Measurements from ENCODE around the gene SLC24A3. TPM values are rescaled to one million over a fixed set of nuclear protein-coding genes. Genes with fewer than 3 reads are reported as not detected.

Gene SLC24A3
- total RNA-seq, 1 experiment from 2014 or later: not detected

DNA sequence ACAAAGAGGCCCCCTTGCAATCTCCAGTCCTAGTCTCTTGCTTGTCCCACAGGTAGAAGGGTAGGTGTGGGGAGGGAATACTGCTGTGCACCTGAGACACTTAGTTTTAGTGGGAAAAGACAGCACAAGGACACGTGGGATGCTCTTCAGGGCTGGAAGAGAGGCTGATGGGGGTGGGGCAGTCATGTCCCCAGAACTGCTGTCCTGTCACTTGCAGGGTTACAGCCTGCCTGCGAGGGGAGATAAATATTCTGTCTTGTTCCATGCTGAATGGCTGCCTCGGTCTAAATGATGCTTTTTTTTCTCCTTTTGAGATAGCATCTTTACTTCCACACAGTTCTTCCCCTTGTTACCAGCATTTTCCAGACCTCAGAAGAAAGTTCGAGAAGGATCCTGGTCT is 106.2 kb downstream of the SLC24A3 start:
- ChIA-PET POLR2A (no interaction called here), CTCF (no interaction called here)
- Histone ChIP-seq H3K27ac (ENCODE audit: low read length) (no peak overlapping the region), H3K4me3 (ENCODE audit: low read depth in 2 of 2, low read length in 2 of 2) (no peak overlapping the region), H3K9me3 (ENCODE audit: control insufficient read depth, insufficient read depth, low read depth, low read length) (no peaks in the 10 kb centered on the region), H3K27me3 (ENCODE audit: control insufficient read depth, insufficient read depth, low read length) (no peaks in the 10 kb centered on the region; the same call in 1 of the 2 replicates), H3K4me1 (ENCODE audit: control insufficient read depth, insufficient read depth, low read length) (no peaks in the 10 kb centered on the region), H3K36me3 (ENCODE audit: control insufficient read depth, insufficient read depth, low read length) (no peaks in the 10 kb centered on the region)
- ATAC-seq (no peak), DNase-seq (ENCODE audit: low read depth, low spot score) (no peak)
- intact Hi-C loops (cut with micrococcal nuclease; ENCODE audit: unreplicated experiment): no loop called here
- in situ Hi-C loops (cut with HindIII; ENCODE audit: low pct_unique_long_range_greater_than_20kb, low sequenced_read_pairs): no loop called here
- TF ChIP-seq POLR2AphosphoS5 (IDR thresholded peaks at IDR 0.05; ENCODE audit: low read depth, low read length) (no peak), SIN3A (IDR thresholded peaks at IDR 0.05; ENCODE audit: borderline replicate concordance, insufficient read depth, low read depth, low read length) (no peak), TCF7L2 (IDR thresholded peaks at IDR 0.05; ENCODE audit: low read depth, low read length) (no peak)
- TF ChIP-seq, protein P1, sequence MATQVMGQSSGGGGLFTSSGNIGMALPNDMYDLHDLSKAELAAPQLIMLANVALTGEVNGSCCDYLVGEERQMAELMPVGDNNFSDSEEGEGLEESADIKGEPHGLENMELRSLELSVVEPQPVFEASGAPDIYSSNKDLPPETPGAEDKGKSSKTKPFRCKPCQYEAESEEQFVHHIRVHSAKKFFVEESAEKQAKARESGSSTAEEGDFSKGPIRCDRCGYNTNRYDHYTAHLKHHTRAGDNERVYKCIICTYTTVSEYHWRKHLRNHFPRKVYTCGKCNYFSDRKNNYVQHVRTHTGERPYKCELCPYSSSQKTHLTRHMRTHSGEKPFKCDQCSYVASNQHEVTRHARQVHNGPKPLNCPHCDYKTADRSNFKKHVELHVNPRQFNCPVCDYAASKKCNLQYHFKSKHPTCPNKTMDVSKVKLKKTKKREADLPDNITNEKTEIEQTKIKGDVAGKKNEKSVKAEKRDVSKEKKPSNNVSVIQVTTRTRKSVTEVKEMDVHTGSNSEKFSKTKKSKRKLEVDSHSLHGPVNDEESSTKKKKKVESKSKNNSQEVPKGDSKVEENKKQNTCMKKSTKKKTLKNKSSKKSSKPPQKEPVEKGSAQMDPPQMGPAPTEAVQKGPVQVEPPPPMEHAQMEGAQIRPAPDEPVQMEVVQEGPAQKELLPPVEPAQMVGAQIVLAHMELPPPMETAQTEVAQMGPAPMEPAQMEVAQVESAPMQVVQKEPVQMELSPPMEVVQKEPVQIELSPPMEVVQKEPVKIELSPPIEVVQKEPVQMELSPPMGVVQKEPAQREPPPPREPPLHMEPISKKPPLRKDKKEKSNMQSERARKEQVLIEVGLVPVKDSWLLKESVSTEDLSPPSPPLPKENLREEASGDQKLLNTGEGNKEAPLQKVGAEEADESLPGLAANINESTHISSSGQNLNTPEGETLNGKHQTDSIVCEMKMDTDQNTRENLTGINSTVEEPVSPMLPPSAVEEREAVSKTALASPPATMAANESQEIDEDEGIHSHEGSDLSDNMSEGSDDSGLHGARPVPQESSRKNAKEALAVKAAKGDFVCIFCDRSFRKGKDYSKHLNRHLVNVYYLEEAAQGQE (IDR thresholded peaks at IDR 0.05; ENCODE audit: insufficient read depth in 1 of 2, low read depth in 2 of 2, low read length in 1 of 2): no peak
- no TSS peak for BruUV-seq (replicated peaks)

DNA sequence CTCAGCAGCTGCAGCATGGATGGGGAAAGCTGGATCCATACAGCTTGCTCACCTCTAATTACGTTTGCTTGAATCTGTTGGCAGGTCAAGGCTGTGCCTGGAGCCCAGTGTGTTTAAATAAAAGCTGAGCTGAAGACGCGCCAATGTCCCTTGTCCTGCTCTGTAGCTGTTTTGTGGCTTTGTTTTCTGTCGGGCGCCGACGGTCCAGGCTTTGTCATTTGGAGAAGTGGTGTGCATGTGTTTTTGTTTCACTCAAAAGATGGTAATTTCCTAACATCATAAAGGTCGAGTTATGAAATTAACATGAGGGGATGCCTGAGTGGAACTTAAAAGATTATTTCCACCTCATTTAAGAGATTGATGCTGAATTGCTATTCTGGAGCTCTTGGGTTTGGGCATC is 107.6 kb downstream of the SLC24A3 start:
- Histone ChIP-seq H3K27me3 (ENCODE audit: control insufficient read depth, insufficient read depth, low read length) (no peaks in the 10 kb centered on the region), H3K27ac (ENCODE audit: low read length) (no peak overlapping the region), H3K4me1 (ENCODE audit: control insufficient read depth, insufficient read depth, low read length) (no peaks in the 10 kb centered on the region), H3K36me3 (ENCODE audit: control insufficient read depth, insufficient read depth, low read length) (no peaks in the 10 kb centered on the region), H3K9me3 (ENCODE audit: control insufficient read depth, insufficient read depth, low read depth, low read length) (no peaks in the 10 kb centered on the region), H3K4me3 (ENCODE audit: low read depth in 2 of 2, low read length in 2 of 2) (no peak overlapping the region)
- in situ Hi-C loops (cut with HindIII; ENCODE audit: low pct_unique_long_range_greater_than_20kb, low sequenced_read_pairs): no loop called here
- POLR2A ChIA-PET: no interaction called here
- ATAC-seq: no peak
- BruUV-seq (replicated peaks): no TSS peak
- intact Hi-C loops (cut with micrococcal nuclease; ENCODE audit: unreplicated experiment): no loop called here
- no peak for DNase-seq (ENCODE audit: low read depth, low spot score)
- CTCF ChIA-PET: no interaction called here
- TF ChIP-seq, protein P1 (IDR thresholded peaks at IDR 0.05; ENCODE audit: insufficient read depth in 1 of 2, low read depth in 2 of 2, low read length in 1 of 2): no peak
- TF ChIP-seq SIN3A (IDR thresholded peaks at IDR 0.05; ENCODE audit: borderline replicate concordance, insufficient read depth, low read depth, low read length) (no peak), POLR2AphosphoS5 (IDR thresholded peaks at IDR 0.05; ENCODE audit: low read depth, low read length) (no peak), TCF7L2 (IDR thresholded peaks at IDR 0.05; ENCODE audit: low read depth, low read length) (no peak)
- TF ChIP-seq, protein P2, sequence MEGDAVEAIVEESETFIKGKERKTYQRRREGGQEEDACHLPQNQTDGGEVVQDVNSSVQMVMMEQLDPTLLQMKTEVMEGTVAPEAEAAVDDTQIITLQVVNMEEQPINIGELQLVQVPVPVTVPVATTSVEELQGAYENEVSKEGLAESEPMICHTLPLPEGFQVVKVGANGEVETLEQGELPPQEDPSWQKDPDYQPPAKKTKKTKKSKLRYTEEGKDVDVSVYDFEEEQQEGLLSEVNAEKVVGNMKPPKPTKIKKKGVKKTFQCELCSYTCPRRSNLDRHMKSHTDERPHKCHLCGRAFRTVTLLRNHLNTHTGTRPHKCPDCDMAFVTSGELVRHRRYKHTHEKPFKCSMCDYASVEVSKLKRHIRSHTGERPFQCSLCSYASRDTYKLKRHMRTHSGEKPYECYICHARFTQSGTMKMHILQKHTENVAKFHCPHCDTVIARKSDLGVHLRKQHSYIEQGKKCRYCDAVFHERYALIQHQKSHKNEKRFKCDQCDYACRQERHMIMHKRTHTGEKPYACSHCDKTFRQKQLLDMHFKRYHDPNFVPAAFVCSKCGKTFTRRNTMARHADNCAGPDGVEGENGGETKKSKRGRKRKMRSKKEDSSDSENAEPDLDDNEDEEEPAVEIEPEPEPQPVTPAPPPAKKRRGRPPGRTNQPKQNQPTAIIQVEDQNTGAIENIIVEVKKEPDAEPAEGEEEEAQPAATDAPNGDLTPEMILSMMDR (IDR thresholded peaks at IDR 0.05): no peak

Measured in Panc1 (cell line).